Measurements from ENCODE around the gene RNU1-3.
"Not testable (repeated sequence)": the region's sequence is repeated elsewhere in the genome, so short reads cannot be mapped to it uniquely, and the experiment has no call there.

RNU1-3 gene

GRCh38 chr1:16684738-16685337 is 18.1 kb upstream of the RNU1-3 start:
- H3K79me2 ChIP-seq (ENCODE audit: low read length); H3K27ac ChIP-seq (ENCODE audit: low read length); H3K36me3 ChIP-seq (replicated peaks; ENCODE audit: low read depth, low read length); H3K4me3 ChIP-seq (ENCODE audit: low read length); H3K9me3 ChIP-seq (ENCODE audit: insufficient read depth, low read length); H3K4me1 ChIP-seq (ENCODE audit: low read length); H2AFZ ChIP-seq (ENCODE audit: low read depth, low read length); H3K4me2 ChIP-seq (ENCODE audit: low read length); H3K27me3 ChIP-seq (ENCODE audit: low read depth, low read length); H3K9ac ChIP-seq (ENCODE audit: low read length); H4K20me1 ChIP-seq (ENCODE audit: insufficient read depth, low read length): not testable (repeated sequence)

- not testable (repeated sequence) for H3K4me2 ChIP-seq (ENCODE audit: low read length); H3K9me3 ChIP-seq (ENCODE audit: insufficient read depth, low read length); H3K4me1 ChIP-seq (ENCODE audit: low read length)
These were observed 17.4 kb upstream of the RNU1-3 start for GRCh38 chr1:16684152-16684551.

GRCh38 chr1:16682803-16683202 is 16.1 kb upstream of the RNU1-3 start:
- H3K4me1 ChIP-seq (ENCODE audit: low read length); H4K20me1 ChIP-seq (ENCODE audit: insufficient read depth, low read length); H3K9ac ChIP-seq (ENCODE audit: low read length); H3K79me2 ChIP-seq (ENCODE audit: low read length); H2AFZ ChIP-seq (ENCODE audit: low read depth, low read length); H3K4me2 ChIP-seq (ENCODE audit: low read length); H3K4me3 ChIP-seq (ENCODE audit: low read length); H3K27ac ChIP-seq (ENCODE audit: low read length); H3K9me3 ChIP-seq (ENCODE audit: insufficient read depth, low read length); H3K36me3 ChIP-seq (replicated peaks; ENCODE audit: low read depth, low read length): not testable (repeated sequence)
- H3K27me3 ChIP-seq (ENCODE audit: low read depth, low read length) = peaks cover 14% of the 10 kb centered on the region

More at GRCh38 chr1:16684152-16684551, 17.4 kb upstream of the RNU1-3 start:
- H3K79me2 ChIP-seq (ENCODE audit: low read length); H2AFZ ChIP-seq (ENCODE audit: low read depth, low read length); H3K36me3 ChIP-seq (replicated peaks; ENCODE audit: low read depth, low read length); H4K20me1 ChIP-seq (ENCODE audit: insufficient read depth, low read length); H3K4me3 ChIP-seq (ENCODE audit: low read length); H3K27me3 ChIP-seq (ENCODE audit: low read depth, low read length); H3K27ac ChIP-seq (ENCODE audit: low read length); H3K9ac ChIP-seq (ENCODE audit: low read length): not testable (repeated sequence)

- H3K27ac ChIP-seq (ENCODE audit: low read length); H3K9ac ChIP-seq (ENCODE audit: low read length); H3K4me2 ChIP-seq (ENCODE audit: low read length); H4K20me1 ChIP-seq (ENCODE audit: insufficient read depth, low read length); H3K4me1 ChIP-seq (ENCODE audit: low read length); H3K9me3 ChIP-seq (ENCODE audit: insufficient read depth, low read length); H3K36me3 ChIP-seq (replicated peaks; ENCODE audit: low read depth, low read length); H2AFZ ChIP-seq (ENCODE audit: low read depth, low read length); H3K4me3 ChIP-seq (ENCODE audit: low read length); H3K79me2 ChIP-seq (ENCODE audit: low read length): not testable (repeated sequence)
- peaks cover 17% of the 10 kb centered on the region for H3K27me3 ChIP-seq (ENCODE audit: low read depth, low read length)
These were observed 13.6 kb upstream of the RNU1-3 start for GRCh38 chr1:16680366-16680765.

GRCh38 chr1:16677552-16678431 is 11.0 kb upstream of the RNU1-3 start:
- Histone ChIP-seq H3K9me3 (ENCODE audit: insufficient read depth, low read length) (no peaks in the 10 kb centered on the region), H3K27me3 (ENCODE audit: low read depth, low read length) (peaks cover 17% of the 10 kb centered on the region), H3K36me3 (replicated peaks; ENCODE audit: low read depth, low read length) (no peaks in the 10 kb centered on the region), H2AFZ (ENCODE audit: low read depth, low read length) (no peak overlapping the region), H3K9ac (ENCODE audit: low read length) (no peak overlapping the region), H3K4me2 (ENCODE audit: low read length) (no peak overlapping the region), H3K27ac (ENCODE audit: low read length) (no peak overlapping the region), H4K20me1 (ENCODE audit: insufficient read depth, low read length) (no peaks in the 10 kb centered on the region), H3K4me3 (ENCODE audit: low read length) (no peak overlapping the region), H3K79me2 (ENCODE audit: low read length) (no peaks in the 10 kb centered on the region), H3K4me1 (ENCODE audit: low read length) (0 out of 2 replicates have a peak, but pooled peaks cover 3% of the 10 kb centered on the region)
- no peak for TF ChIP-seq EZH2phosphoT487 (IDR thresholded peaks at IDR 0.05; ENCODE audit: low read depth)
- no peak for TF ChIP-seq CTCF (IDR thresholded peaks at IDR 0.05; ENCODE audit: low read depth, low read length)

- not testable (repeated sequence) for H3K4me3 ChIP-seq (ENCODE audit: low read length); H4K20me1 ChIP-seq (ENCODE audit: insufficient read depth, low read length); H3K4me1 ChIP-seq (ENCODE audit: low read length); H3K4me2 ChIP-seq (ENCODE audit: low read length); H3K9ac ChIP-seq (ENCODE audit: low read length); H3K36me3 ChIP-seq (replicated peaks; ENCODE audit: low read depth, low read length); H2AFZ ChIP-seq (ENCODE audit: low read depth, low read length); H3K79me2 ChIP-seq (ENCODE audit: low read length); H3K9me3 ChIP-seq (ENCODE audit: insufficient read depth, low read length); H3K27ac ChIP-seq (ENCODE audit: low read length)
- H3K27me3 ChIP-seq (ENCODE audit: low read depth, low read length) = peaks cover 17% of the 10 kb centered on the region
These were observed 10.1 kb upstream of the RNU1-3 start for GRCh38 chr1:16676661-16677523.

- H3K36me3 ChIP-seq (replicated peaks; ENCODE audit: low read depth, low read length); H3K4me1 ChIP-seq (ENCODE audit: low read length); H3K9me3 ChIP-seq (ENCODE audit: insufficient read depth, low read length); H3K27ac ChIP-seq (ENCODE audit: low read length); H3K4me3 ChIP-seq (ENCODE audit: low read length); H2AFZ ChIP-seq (ENCODE audit: low read depth, low read length); H3K4me2 ChIP-seq (ENCODE audit: low read length); H4K20me1 ChIP-seq (ENCODE audit: insufficient read depth, low read length); H3K9ac ChIP-seq (ENCODE audit: low read length); H3K79me2 ChIP-seq (ENCODE audit: low read length): not testable (repeated sequence)
- H3K27me3 ChIP-seq (ENCODE audit: low read depth, low read length) = peaks cover 17% of the 10 kb centered on the region
These were observed 8.4 kb upstream of the RNU1-3 start for GRCh38 chr1:16675118-16675510.

GRCh38 chr1:16673976-16674375 is 7.2 kb upstream of the RNU1-3 start:
- not testable (repeated sequence) for H3K4me1 ChIP-seq (ENCODE audit: low read length); H3K79me2 ChIP-seq (ENCODE audit: low read length); H2AFZ ChIP-seq (ENCODE audit: low read depth, low read length); H4K20me1 ChIP-seq (ENCODE audit: insufficient read depth, low read length); H3K4me3 ChIP-seq (ENCODE audit: low read length); H3K9me3 ChIP-seq (ENCODE audit: insufficient read depth, low read length); H3K27ac ChIP-seq (ENCODE audit: low read length); H3K4me2 ChIP-seq (ENCODE audit: low read length); H3K36me3 ChIP-seq (replicated peaks; ENCODE audit: low read depth, low read length); H3K9ac ChIP-seq (ENCODE audit: low read length)
- peaks cover 13% of the 10 kb centered on the region for H3K27me3 ChIP-seq (ENCODE audit: low read depth, low read length)
